Keratinocyte (primary cell): ENCODE results near the gene TMEM31. TPM values are rescaled to one million over a fixed set of nuclear protein-coding genes. Genes with fewer than 3 reads are reported as not detected.

Experiments
- DNase-seq: peaks from one replicate; pipeline ENCODE4 v3.0.0-alpha.2; 2011; ENCODE audit warnings: low read depth, missing footprints, low spot score
- FAIRE-seq: peaks from 2 replicates; lab custom pipeline; 2011; peaks lifted over from hg19 to GRCh38; lab: Jason Lieb, UNC
- H2AFZ ChIP-seq: 2 replicates; pipeline ENCODE4 v1.6.0; 2012; ENCODE audit warnings: low read length, control low read depth, inconsistent platforms; ENCODE audit not compliant: control insufficient read depth
- H3K27ac ChIP-seq: 2 replicates; pipeline ENCODE4 v1.5.1; 2011; ENCODE audit warnings: low read length; ENCODE audit not compliant: control insufficient read depth, insufficient read depth
- H3K27me3 ChIP-seq: 3 replicates; pipeline ENCODE4 v1.6.0; 2011; ENCODE audit warnings: low read length; ENCODE audit not compliant: control insufficient read depth, insufficient read depth; ENCODE audit errors: extremely low read depth
- H3K36me3 ChIP-seq, 2 experiments: 2 replicates in 1 of 2; 3 replicates in 1 of 2; pipeline ENCODE4 v1.5.1; 2011; ENCODE audit warnings: low read length in 2 of 2, mild to moderate bottlenecking in 1 of 2; ENCODE audit not compliant: control insufficient read depth in 2 of 2, insufficient read depth in 2 of 2; ENCODE audit errors: extremely low read depth in 1 of 2
- H3K4me1 ChIP-seq: 3 replicates; pipeline ENCODE4 v1.5.1; 2011; ENCODE audit warnings: low read length; ENCODE audit not compliant: control insufficient read depth, insufficient read depth; ENCODE audit errors: extremely low read depth
- H3K4me2 ChIP-seq: 3 replicates; pipeline ENCODE4 v1.6.0; 2011; ENCODE audit warnings: low read depth, low read length; ENCODE audit not compliant: control insufficient read depth, insufficient read depth; ENCODE audit errors: extremely low read depth
- H3K4me3 ChIP-seq, 3 experiments: fragments of 200-600 bp in 1 of 3; sonication (generic) in 1 of 3; 2 replicates in 2 of 3; 3 replicates in 1 of 3; pipeline ENCODE4 v1.5.1; 2011 to 2016; ENCODE audit warnings: low read length in 3 of 3, mild to moderate bottlenecking in 3 of 3, control low read depth in 2 of 3, inconsistent platforms in 1 of 3, low read depth in 1 of 3, mixed read lengths in 1 of 3, mixed run types in 1 of 3, moderate library complexity in 1 of 3; ENCODE audit not compliant: control insufficient read depth in 2 of 3, insufficient read depth in 2 of 3; ENCODE audit errors: extremely low read depth in 1 of 3
- H3K79me2 ChIP-seq: 2 replicates; pipeline ENCODE4 v1.6.0; 2012; ENCODE audit warnings: low read length; ENCODE audit not compliant: control insufficient read depth, insufficient read depth
- H3K9ac ChIP-seq: 3 replicates; pipeline ENCODE4 v1.6.0; 2011; ENCODE audit warnings: low read length; ENCODE audit not compliant: control insufficient read depth, insufficient read depth; ENCODE audit errors: extremely low read depth
- H3K9me1 ChIP-seq: 3 replicates; pipeline ENCODE4 v1.6.0; 2011; ENCODE audit warnings: low read length; ENCODE audit not compliant: control insufficient read depth, insufficient read depth; ENCODE audit errors: extremely low read depth
- H3K9me3 ChIP-seq: 2 replicates; pipeline ENCODE4 v1.5.1; 2012; ENCODE audit warnings: low read depth, low read length; ENCODE audit not compliant: control insufficient read depth
- H4K20me1 ChIP-seq: 3 replicates; pipeline ENCODE4 v1.6.0; 2011; ENCODE audit warnings: low read length; ENCODE audit not compliant: control insufficient read depth, insufficient read depth; ENCODE audit errors: extremely low read depth
- EZH2 ChIP-seq: IDR thresholded peaks from one replicate; pipeline ENCODE4 v1.6.1; 2012; ENCODE audit warnings: inconsistent platforms, mild to moderate bottlenecking, low read length, moderate library complexity
- dilution Hi-C: fragments of 300-500 bp; cut with MboI; formaldehyde crosslinking; loops from one replicate; pipeline ENCODE4 v1.7.0; 2020; ENCODE audit warnings: low sequenced_read_pairs; ENCODE audit not compliant: extremely low pct_ligation_motif_present
- polyA plus RNA-seq, 5 experiments: library from polyadenylated mRNA; depleted of rRNA in 3 of 5; stranded (reverse) in 3 of 5; stranded (forward) in 1 of 5; unstranded in 1 of 5; fragments of >200 nt; gene quantifications; 1 replicate in 1 of 5; 2 replicates in 3 of 5; 3 replicates in 1 of 5; pipeline versions ENCODE4 v1.2.1 to v1.2.3, GENCODE V29; 2011 to 2012; ENCODE audit warnings: missing spikeins in 2 of 5, low read depth in 1 of 5, low replicate concordance in 1 of 5
- TF ChIP-seq, protein P1 (sequence below), 3 experiments: IDR thresholded peaks in 1 of 3; conservative IDR thresholded peaks in 1 of 3; optimal IDR thresholded peaks in 1 of 3; 2 replicates in 2 of 3; 3 replicates in 1 of 3; pipeline versions ENCODE3 to v1.5.1; 2011; ENCODE audit warnings: low read length in 3 of 3, mild to moderate bottlenecking in 3 of 3, moderate library complexity in 2 of 3, control low read depth in 1 of 3, inconsistent platforms in 1 of 3; ENCODE audit not compliant: insufficient read depth in 2 of 3; ENCODE audit errors: extremely low read depth in 1 of 3

Gene TMEM31
- polyA plus RNA-seq, 1 donor (not counting 4 experiments of a cell fraction or from before 2014, with no cell fraction given) = not detected

GRCh38 chrX:103733017-103733416 is 22.3 kb downstream of the TMEM31 start:
- no peak for TF ChIP-seq EZH2
- TF ChIP-seq, protein P1, sequence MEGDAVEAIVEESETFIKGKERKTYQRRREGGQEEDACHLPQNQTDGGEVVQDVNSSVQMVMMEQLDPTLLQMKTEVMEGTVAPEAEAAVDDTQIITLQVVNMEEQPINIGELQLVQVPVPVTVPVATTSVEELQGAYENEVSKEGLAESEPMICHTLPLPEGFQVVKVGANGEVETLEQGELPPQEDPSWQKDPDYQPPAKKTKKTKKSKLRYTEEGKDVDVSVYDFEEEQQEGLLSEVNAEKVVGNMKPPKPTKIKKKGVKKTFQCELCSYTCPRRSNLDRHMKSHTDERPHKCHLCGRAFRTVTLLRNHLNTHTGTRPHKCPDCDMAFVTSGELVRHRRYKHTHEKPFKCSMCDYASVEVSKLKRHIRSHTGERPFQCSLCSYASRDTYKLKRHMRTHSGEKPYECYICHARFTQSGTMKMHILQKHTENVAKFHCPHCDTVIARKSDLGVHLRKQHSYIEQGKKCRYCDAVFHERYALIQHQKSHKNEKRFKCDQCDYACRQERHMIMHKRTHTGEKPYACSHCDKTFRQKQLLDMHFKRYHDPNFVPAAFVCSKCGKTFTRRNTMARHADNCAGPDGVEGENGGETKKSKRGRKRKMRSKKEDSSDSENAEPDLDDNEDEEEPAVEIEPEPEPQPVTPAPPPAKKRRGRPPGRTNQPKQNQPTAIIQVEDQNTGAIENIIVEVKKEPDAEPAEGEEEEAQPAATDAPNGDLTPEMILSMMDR (optimal IDR thresholded peaks at IDR 0.05 in 1 of 3, IDR thresholded peaks at IDR 0.05 in 1 of 3, conservative IDR thresholded peaks at IDR 0.05 in 1 of 3; ENCODE audit: extremely low read depth in 1 of 3, insufficient read depth in 2 of 3, low read length in 3 of 3) = no peak
- Histone ChIP-seq H3K4me2 (no peak overlapping the region), H3K79me2 (no peaks in the 10 kb centered on the region), H4K20me1 (no peaks in the 10 kb centered on the region), H3K9ac (no peak overlapping the region), H2AFZ (no peak overlapping the region), H3K9me1 (no peaks in the 10 kb centered on the region), H3K27me3 (peaks cover 4% of the 10 kb centered on the region), H3K9me3 (no peaks in the 10 kb centered on the region), H3K27ac (no peak overlapping the region), H3K36me3 (no peaks in the 10 kb centered on the region), H3K4me3 (no peak overlapping the region), H3K4me1 (peaks cover 30% of the 10 kb centered on the region)
- no peak for DNase-seq
- no peak for FAIRE-seq
- dilution Hi-C loops = no loop called here

DNA sequence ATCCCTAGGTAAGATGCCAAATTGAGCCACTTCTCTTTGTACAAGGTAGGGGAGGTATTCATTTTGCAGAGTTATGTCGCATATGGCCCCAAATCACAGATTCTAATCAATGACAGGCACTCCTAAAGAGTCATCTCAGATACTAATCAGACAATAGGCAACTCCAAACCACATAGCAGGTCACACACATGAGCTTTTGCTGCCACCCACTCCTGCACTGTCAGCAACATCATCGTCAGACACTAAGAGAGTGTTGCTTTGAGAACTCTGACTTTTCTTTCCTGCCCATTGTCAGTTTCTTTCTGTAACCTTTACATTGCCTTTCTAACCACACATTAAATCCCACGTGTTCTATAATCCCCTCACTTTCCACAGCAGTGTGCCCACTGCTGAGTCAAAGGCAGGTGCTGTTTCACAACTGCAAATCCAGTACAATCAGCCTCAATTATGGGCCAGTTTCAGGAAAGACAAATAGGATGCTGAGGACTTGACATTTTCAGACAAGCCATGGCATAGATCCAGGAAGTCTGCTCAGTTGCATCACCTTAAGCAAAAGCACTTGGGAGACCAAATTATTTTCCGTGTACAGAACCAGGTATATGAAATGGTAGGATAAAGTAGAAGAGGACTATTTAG is 23.5 kb downstream of the TMEM31 start:
- Histone ChIP-seq H3K27ac (no peak overlapping the region), H2AFZ (no peak overlapping the region), H3K9me3 (no peaks in the 10 kb centered on the region), H3K9ac (no peak overlapping the region), H4K20me1 (no peaks in the 10 kb centered on the region), H3K79me2 (no peaks in the 10 kb centered on the region), H3K4me1 (peaks cover 26% of the 10 kb centered on the region), H3K36me3 (no peaks in the 10 kb centered on the region), H3K27me3 (peaks cover 4% of the 10 kb centered on the region), H3K9me1 (no peaks in the 10 kb centered on the region), H3K4me3 (no peak overlapping the region), H3K4me2 (no peak overlapping the region)
- FAIRE-seq = peak; percentile 55
- no peak for TF ChIP-seq EZH2
- TF ChIP-seq, protein P1 (optimal IDR thresholded peaks at IDR 0.05 in 1 of 3, IDR thresholded peaks at IDR 0.05 in 1 of 3, conservative IDR thresholded peaks at IDR 0.05 in 1 of 3; ENCODE audit: extremely low read depth in 1 of 3, insufficient read depth in 2 of 3, low read length in 3 of 3) = no peak
- no peak for DNase-seq
- dilution Hi-C loops = no loop called here
